Muscle of leg (tissue), 11 donors: ENCODE data around the gene GREB1L. TPM values are rescaled to one million over a fixed set of nuclear protein-coding genes. Genes with fewer than 3 reads are reported as not detected.
"Not testable (repeated sequence)": the region's sequence is repeated elsewhere in the genome, so short reads cannot be mapped to it uniquely, and the experiment has no call there.

ENCODE experiments used
- DNase-seq: peaks from one replicate; pipeline ENCODE4 v3.0.0; 2013
- H3K27ac ChIP-seq: one replicate; pipeline ENCODE4 v1.5.1; 2013; ENCODE audit warnings: mild to moderate bottlenecking, low read length, control low read depth
- H3K27me3 ChIP-seq: one replicate; pipeline ENCODE4 v1.6.1; 2013; ENCODE audit warnings: low read length; ENCODE audit not compliant: control insufficient read depth, insufficient read depth
- H3K36me3 ChIP-seq: one replicate; pipeline ENCODE4 v1.6.1; 2013; ENCODE audit warnings: low read length; ENCODE audit not compliant: control insufficient read depth, insufficient read depth
- H3K4me1 ChIP-seq: one replicate; pipeline ENCODE4 v1.6.1; 2013; ENCODE audit warnings: low read length; ENCODE audit not compliant: control insufficient read depth, insufficient read depth
- H3K4me3 ChIP-seq: one replicate; pipeline ENCODE4 v1.5.1; 2013; ENCODE audit warnings: low read length, control low read depth
- H3K9me3 ChIP-seq: replicated peaks from 2 replicates; pipeline ENCODE4 v1.6.1; 2013; ENCODE audit warnings: low read depth, low read length; ENCODE audit not compliant: control insufficient read depth
- WGBS: methylation state at CpG from one replicate; pipeline ENCODE4 v1.1.5; 2013; ENCODE audit warnings: missing lambda C conversion rate; ENCODE audit not compliant: insufficient coverage; 5-methylcytosine and 5-hydroxymethylcytosine counted together
- polyA plus RNA-seq, 8 donors: library from polyadenylated mRNA; unstranded; fragments of 120-200 nt; gene quantifications; one replicate each; pipeline versions ENCODE4 v1.2.1 to v1.2.3, GENCODE V29; 2013; ENCODE audit warnings: inconsistent platforms in 1 of 8, low replicate concordance in 1 of 8; ENCODE audit not compliant: insufficient read length in 8 of 8, insufficient read depth in 1 of 8
- total RNA-seq: library from RNA; stranded (reverse); fragments of 120-200 nt; gene quantifications from one replicate; pipeline ENCODE4 v1.2.4, GENCODE V29; 2013

The GREB1L gene
- total and polyA plus RNA-seq, 9 donors: 2.9 to 8.1 (median 4.9) TPM

GRCh38 chr18:21315126-21315525 is 73.1 kb downstream of the GREB1L start:
- DNase-seq, H3K27ac ChIP-seq, H3K4me1 ChIP-seq, H3K9me3 ChIP-seq, H3K36me3 ChIP-seq, H3K27me3 ChIP-seq, H3K4me3 ChIP-seq: not testable (repeated sequence)
- WGBS: 96% methylated on average over 3 of the region's 5 CpGs

GRCh38 chr18:21315741-21316197 is 73.7 kb downstream of the GREB1L start:
- H3K36me3 ChIP-seq: no peaks in the 10 kb centered on the region
- H3K27ac ChIP-seq: no peak overlapping the region
- no peaks in the 10 kb centered on the region for H3K9me3 ChIP-seq
- H3K4me3 ChIP-seq: no peak overlapping the region
- no peak for DNase-seq
- no peaks in the 10 kb centered on the region for H3K27me3 ChIP-seq
- WGBS: 0% methylated on average over 1 of the region's 9 CpGs
- H3K4me1 ChIP-seq: no peaks in the 10 kb centered on the region

GRCh38 chr18:21316296-21316695 is 74.3 kb downstream of the GREB1L start:
- no peak overlapping the region for H3K4me3 ChIP-seq
- H3K27me3 ChIP-seq: no peaks in the 10 kb centered on the region
- H3K36me3 ChIP-seq: no peaks in the 10 kb centered on the region
- H3K9me3 ChIP-seq: no peaks in the 10 kb centered on the region
- DNase-seq: no peak
- 43% methylated on average over 1 of the region's 1 CpG for WGBS
- H3K4me1 ChIP-seq: no peaks in the 10 kb centered on the region
- no peak overlapping the region for H3K27ac ChIP-seq

GRCh38 chr18:21321711-21322110 is 79.7 kb downstream of the GREB1L start:
- no CpG with 5 or more reads among the region's 3 CpGs for WGBS
- Histone ChIP-seq H3K9me3 (no peaks in the 10 kb centered on the region), H3K4me3 (no peak overlapping the region), H3K4me1 (no peaks in the 10 kb centered on the region), H3K36me3 (no peaks in the 10 kb centered on the region), H3K27me3 (no peaks in the 10 kb centered on the region), H3K27ac (no peak overlapping the region)
- DNase-seq: no peak

- H3K9me3 ChIP-seq: no peaks in the 10 kb centered on the region
- H3K36me3 ChIP-seq: no peaks in the 10 kb centered on the region
- H3K27me3 ChIP-seq: no peaks in the 10 kb centered on the region
- H3K27ac ChIP-seq: no peak overlapping the region
- DNase-seq: no peak
- 58% methylated on average over 3 of the region's 3 CpGs for WGBS
- no peak overlapping the region for H3K4me3 ChIP-seq
- no peaks in the 10 kb centered on the region for H3K4me1 ChIP-seq
Observed at GRCh38 chr18:21327101-21327500, 85.1 kb downstream of the GREB1L start.

- no peak overlapping the region for H3K27ac ChIP-seq
- no peak for DNase-seq
- WGBS: 78% methylated on average over 6 of the region's 6 CpGs
- no peaks in the 10 kb centered on the region for H3K36me3 ChIP-seq
- H3K4me1 ChIP-seq: no peaks in the 10 kb centered on the region
- H3K27me3 ChIP-seq: no peaks in the 10 kb centered on the region
- no peak overlapping the region for H3K4me3 ChIP-seq
- no peaks in the 10 kb centered on the region for H3K9me3 ChIP-seq
Observed at GRCh38 chr18:21330122-21330701, 88.2 kb downstream of the GREB1L start.

GRCh38 chr18:21331065-21331464 is 89.0 kb downstream of the GREB1L start:
- H3K27ac ChIP-seq: no peak overlapping the region
- no CpG with 5 or more reads among the region's 2 CpGs for WGBS
- no peaks in the 10 kb centered on the region for H3K9me3 ChIP-seq
- H3K36me3 ChIP-seq: no peaks in the 10 kb centered on the region
- H3K27me3 ChIP-seq: no peaks in the 10 kb centered on the region
- no peak overlapping the region for H3K4me3 ChIP-seq
- DNase-seq: no peak
- no peaks in the 10 kb centered on the region for H3K4me1 ChIP-seq

GRCh38 chr18:21335927-21336488 is 94.0 kb downstream of the GREB1L start:
- H3K4me1 ChIP-seq: no peaks in the 10 kb centered on the region
- no peaks in the 10 kb centered on the region for H3K9me3 ChIP-seq
- no peak overlapping the region for H3K4me3 ChIP-seq
- H3K36me3 ChIP-seq: no peaks in the 10 kb centered on the region
- H3K27ac ChIP-seq: no peak overlapping the region
- WGBS: no CpG with 5 or more reads among the region's 5 CpGs
- DNase-seq: no peak
- H3K27me3 ChIP-seq: no peaks in the 10 kb centered on the region

- Histone ChIP-seq H3K27me3 (no peaks in the 10 kb centered on the region), H3K4me3 (no peak overlapping the region), H3K9me3 (no peaks in the 10 kb centered on the region), H3K27ac (no peak overlapping the region), H3K4me1 (no peaks in the 10 kb centered on the region), H3K36me3 (no peaks in the 10 kb centered on the region)
- WGBS: no CpG with 5 or more reads among the region's 2 CpGs
- no peak for DNase-seq
Observed at GRCh38 chr18:21336846-21337245, 94.8 kb downstream of the GREB1L start.

- no peaks in the 10 kb centered on the region for H3K36me3 ChIP-seq
- no peak overlapping the region for H3K27ac ChIP-seq
- H3K27me3 ChIP-seq: no peaks in the 10 kb centered on the region
- H3K9me3 ChIP-seq: no peaks in the 10 kb centered on the region
- no peaks in the 10 kb centered on the region for H3K4me1 ChIP-seq
- 63% methylated on average over 1 of the region's 2 CpGs for WGBS
- DNase-seq: no peak
- H3K4me3 ChIP-seq: no peak overlapping the region
Observed at GRCh38 chr18:21341141-21341540, 99.1 kb downstream of the GREB1L start.

- WGBS: no CpG with 5 or more reads among the region's 1 CpG
- no peaks in the 10 kb centered on the region for H3K4me1 ChIP-seq
- H3K27ac ChIP-seq: no peak overlapping the region
Observed at GRCh38 chr18:21342372-21342771, 100.3 kb downstream of the GREB1L start.

More at GRCh38 chr18:21342372-21342771, 100.3 kb downstream of the GREB1L start:
- no peaks in the 10 kb centered on the region for H3K9me3 ChIP-seq
- no peaks in the 10 kb centered on the region for H3K36me3 ChIP-seq
- no peaks in the 10 kb centered on the region for H3K27me3 ChIP-seq
- no peak for DNase-seq
- no peak overlapping the region for H3K4me3 ChIP-seq
